Measurements from ENCODE around the gene ALDOA. TPM values are rescaled to one million over a fixed set of nuclear protein-coding genes. Genes with fewer than 3 reads are reported as not detected.

Gene ALDOA
- total and polyA plus RNA-seq, 10 of the 15 experiments (the other 5 are each of a cell fraction or from before 2014, with no cell fraction given): 218 to 2,339 (median 1,095) TPM

DNA sequence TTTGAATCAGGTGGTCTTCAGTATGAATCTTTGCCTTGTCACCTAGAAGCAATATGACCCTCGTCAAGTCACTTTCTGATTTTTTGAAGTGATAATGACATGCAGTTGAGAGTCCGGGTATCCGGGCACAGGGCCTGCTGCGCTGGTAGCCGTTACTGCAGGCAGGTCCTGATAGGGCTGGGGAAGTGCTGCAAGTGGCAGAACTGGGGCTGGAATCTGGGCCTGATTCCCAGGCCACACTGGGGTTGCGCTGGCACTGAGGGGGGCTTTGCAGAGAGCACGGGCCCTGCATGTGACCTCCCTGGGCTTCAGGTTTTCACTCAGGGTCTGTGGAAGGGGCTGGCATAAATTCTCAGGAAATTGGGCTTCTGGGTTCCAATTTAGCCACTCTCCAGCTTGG lies 13.2 kb downstream of the ALDOA start:
- 100% methylated on average over 7 of the region's 7 CpGs for WGBS (ENCODE audit: insufficient coverage, insufficient replicate concordance, low lambda C conversion rate, missing lambda C conversion rate)
- no peak overlapping the region for H3K27ac ChIP-seq (ENCODE audit: control insufficient read depth, insufficient read depth)
- peaks cover 40% of the 10 kb centered on the region for H3K79me2 ChIP-seq (ENCODE audit: control insufficient read depth, insufficient read depth, low read length)
- ChIA-PET RAD21 (ENCODE audit: unreplicated experiment) (no interaction called here), POLR2A (interaction anchor here (0.5 kb wide), 1 partner anchor 101 kb away, joined by 3 read pairs; no protein-coding TSS in a partner anchor), SMC1A (ENCODE audit: uncharacterized antibody, unreplicated experiment) (interaction anchor here (0.6 to 1.2 kb wide), 2 partner anchors 12 to 288 kb away, joined by 3 read pairs; partner anchors contain the start of gene KIF22), CTCF (no interaction called here)
- no peak overlapping the region for H2AFZ ChIP-seq (ENCODE audit: control insufficient read depth, low read depth, low read length)
- H3K4me3 ChIP-seq: no peak overlapping the region
- peaks cover 10% of the 10 kb centered on the region for H3K4me1 ChIP-seq (ENCODE audit: control insufficient read depth, insufficient read depth, low read length)
- in situ Hi-C loops (cut with MboI) (loop anchor here (25.0 kb wide), 1 partner anchor 1809 kb away; no protein-coding TSS in a partner anchor), intact Hi-C loops (cut with micrococcal nuclease; ENCODE audit: unreplicated experiment) (no loop called here)
- DNase-seq (ENCODE audit: low read depth, low spot score) (no peak), ATAC-seq (no peak), FAIRE-seq (no peak)
- H4K20me1 ChIP-seq (ENCODE audit: control insufficient read depth, insufficient read depth): 0 out of 2 replicates have a peak, but pooled peaks cover 2% of the 10 kb centered on the region
- no peak overlapping the region for H3K9ac ChIP-seq (ENCODE audit: control insufficient read depth, insufficient read depth, low read length)
- H3K27me3 ChIP-seq (replicated peaks in 1 of 2; ENCODE audit: control insufficient read depth in 2 of 2, insufficient read depth in 2 of 2, low read length in 1 of 2): no peaks in the 10 kb centered on the region
- BruUV-seq (replicated peaks): no TSS peak
- TF ChIP-seq RELA (IDR thresholded peaks at IDR 0.05; ENCODE audit: borderline replicate concordance, partially characterized antibody) (no peak), TCF3 (IDR thresholded peaks at IDR 0.05; ENCODE audit: borderline replicate concordance, insufficient read depth, low read depth, low read length) (no peak), SMAD5 (IDR thresholded peaks at IDR 0.05; ENCODE audit: low read depth) (no peak)
- H3K9me3 ChIP-seq (replicated peaks; ENCODE audit: control insufficient read depth, insufficient read depth, low read length): no peaks in the 10 kb centered on the region
- peaks cover 15 to 24% of the 10 kb centered on the region in 2 experiments for H3K36me3 ChIP-seq (ENCODE audit: control insufficient read depth in 2 of 2, insufficient read depth in 2 of 2, low read length in 1 of 2)
- peak overlapping the region; percentile 25; the same call in 1 of the 2 replicates for H3K4me2 ChIP-seq (ENCODE audit: control insufficient read depth, insufficient read depth)

DNA sequence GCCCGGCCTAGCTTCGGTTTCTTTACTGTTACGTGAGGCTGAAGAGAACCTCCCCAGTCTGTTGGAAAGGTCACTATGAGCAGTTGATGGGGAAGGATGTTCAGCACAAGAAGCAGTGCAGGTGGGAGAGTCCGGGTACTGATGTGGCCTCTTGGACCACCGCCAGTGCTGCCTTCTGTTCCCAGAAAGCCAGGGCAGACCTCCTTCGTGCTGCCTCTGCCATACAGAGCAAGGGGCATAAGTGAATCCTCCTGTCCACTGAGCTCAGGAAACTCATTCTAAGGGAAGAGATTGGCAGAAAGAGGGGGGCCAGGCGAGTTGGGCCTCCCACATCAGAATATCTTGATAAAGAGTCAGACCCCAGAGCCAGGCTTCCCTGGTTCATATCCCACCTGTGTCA lies 13.9 kb downstream of the ALDOA start:
- POLR2A ChIA-PET: interaction anchor here (0.6 to 1.2 kb wide), 3 partner anchors 12 to 81 kb away, joined by 3 read pairs; partner anchors contain the start of gene TBX6
- Histone ChIP-seq H3K36me3 (ENCODE audit: control insufficient read depth in 2 of 2, insufficient read depth in 2 of 2, low read length in 1 of 2) (peaks cover 22 to 31% of the 10 kb centered on the region in 2 experiments), H3K27me3 (replicated peaks in 1 of 2; ENCODE audit: control insufficient read depth in 2 of 2, insufficient read depth in 2 of 2, low read length in 1 of 2) (no peaks in the 10 kb centered on the region), H3K27ac (ENCODE audit: control insufficient read depth, insufficient read depth) (no peak overlapping the region), H3K4me2 (ENCODE audit: control insufficient read depth, insufficient read depth) (no peak overlapping the region), H3K9me3 (replicated peaks; ENCODE audit: control insufficient read depth, insufficient read depth, low read length) (no peaks in the 10 kb centered on the region), H3K9ac (ENCODE audit: control insufficient read depth, insufficient read depth, low read length) (no peak overlapping the region), H3K79me2 (ENCODE audit: control insufficient read depth, insufficient read depth, low read length) (peaks cover 40% of the 10 kb centered on the region), H2AFZ (ENCODE audit: control insufficient read depth, low read depth, low read length) (no peak overlapping the region), H3K4me1 (ENCODE audit: control insufficient read depth, insufficient read depth, low read length) (peaks cover 10% of the 10 kb centered on the region), H3K4me3 (no peak overlapping the region), H4K20me1 (ENCODE audit: control insufficient read depth, insufficient read depth) (0 out of 2 replicates have a peak, but pooled peaks cover 2% of the 10 kb centered on the region)
- CTCF ChIA-PET: interaction anchor here (1.4 kb wide), 1 partner anchor 12 kb away, joined by 7 read pairs; the partner anchor contains the start of gene TBX6
- in situ Hi-C loops (cut with MboI): loop anchor here (25.0 kb wide), 1 partner anchor 1808 kb away; no protein-coding TSS in a partner anchor
- 100% methylated on average over 7 of the region's 7 CpGs for WGBS (ENCODE audit: insufficient coverage, insufficient replicate concordance, low lambda C conversion rate, missing lambda C conversion rate)
- ATAC-seq (no peak), FAIRE-seq (no peak), DNase-seq (ENCODE audit: low read depth, low spot score) (no peak)
- RAD21 ChIA-PET (ENCODE audit: unreplicated experiment): interaction anchor here (0.7 kb wide), 1 partner anchor 40 kb away, joined by 3 read pairs; no protein-coding TSS in a partner anchor
- no TSS peak for BruUV-seq (replicated peaks)
- SMC1A ChIA-PET (ENCODE audit: uncharacterized antibody, unreplicated experiment): no interaction called here
- intact Hi-C loops (cut with micrococcal nuclease; ENCODE audit: unreplicated experiment): no loop called here
- TF ChIP-seq NR2C1 (IDR thresholded peaks at IDR 0.05) (no peak), SUPT20H (IDR thresholded peaks at IDR 0.05; ENCODE audit: borderline replicate concordance, control insufficient read depth, low read depth, low read length) (no peak), BHLHE40 (IDR thresholded peaks at IDR 0.05; ENCODE audit: borderline replicate concordance in 1 of 2, low read depth in 2 of 2, low read length in 1 of 2) (no peak), MEF2B (IDR thresholded peaks at IDR 0.05; ENCODE audit: partially characterized antibody, poor library complexity, severe bottlenecking) (no peak), TARDBP (IDR thresholded peaks at IDR 0.05; ENCODE audit: borderline replicate concordance) (no peak), KDM1A (IDR thresholded peaks at IDR 0.05; ENCODE audit: borderline replicate concordance) (no peak), YY1 (IDR thresholded peaks at IDR 0.05; ENCODE audit: low read depth, low read length) (no peak), NFYA (IDR thresholded peaks at IDR 0.05; ENCODE audit: borderline replicate concordance, low read depth, low read length) (no peak), ZSCAN29 (IDR thresholded peaks at IDR 0.05) (no peak), RB1 (IDR thresholded peaks at IDR 0.05; ENCODE audit: borderline replicate concordance) (no peak)
- TF ChIP-seq, protein P1, sequence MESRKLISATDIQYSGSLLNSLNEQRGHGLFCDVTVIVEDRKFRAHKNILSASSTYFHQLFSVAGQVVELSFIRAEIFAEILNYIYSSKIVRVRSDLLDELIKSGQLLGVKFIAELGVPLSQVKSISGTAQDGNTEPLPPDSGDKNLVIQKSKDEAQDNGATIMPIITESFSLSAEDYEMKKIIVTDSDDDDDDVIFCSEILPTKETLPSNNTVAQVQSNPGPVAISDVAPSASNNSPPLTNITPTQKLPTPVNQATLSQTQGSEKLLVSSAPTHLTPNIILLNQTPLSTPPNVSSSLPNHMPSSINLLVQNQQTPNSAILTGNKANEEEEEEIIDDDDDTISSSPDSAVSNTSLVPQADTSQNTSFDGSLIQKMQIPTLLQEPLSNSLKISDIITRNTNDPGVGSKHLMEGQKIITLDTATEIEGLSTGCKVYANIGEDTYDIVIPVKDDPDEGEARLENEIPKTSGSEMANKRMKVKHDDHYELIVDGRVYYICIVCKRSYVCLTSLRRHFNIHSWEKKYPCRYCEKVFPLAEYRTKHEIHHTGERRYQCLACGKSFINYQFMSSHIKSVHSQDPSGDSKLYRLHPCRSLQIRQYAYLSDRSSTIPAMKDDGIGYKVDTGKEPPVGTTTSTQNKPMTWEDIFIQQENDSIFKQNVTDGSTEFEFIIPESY (IDR thresholded peaks at IDR 0.05): no peak

Measured in GM12878 (cell line).